Psoas muscle (tissue), 8 donors: Measurements from ENCODE around the gene MEIS2. TPM values are rescaled to one million over a fixed set of nuclear protein-coding genes. Genes with fewer than 3 reads are reported as not detected.

ENCODE experiments used
- ATAC-seq, 4 donors: fragments of 200-7000 bp; cut with Tn5 transposase; one replicate each; pipeline ENCODE4 v1.9.1; 2020; ENCODE audit warnings: moderate library complexity in 3 of 4, mild to moderate bottlenecking in 2 of 4
- DNase-seq, 2 donors: peaks; one replicate each; pipeline ENCODE4 v3.0.0-alpha.2; 2020
- H3K27ac ChIP-seq: fragments of 200-600 bp; one replicate; pipeline ENCODE4 v1.8.0; 2022
- H3K27me3 ChIP-seq, 3 donors: fragments of 200-600 bp in 1 of 3; one replicate each; pipeline versions ENCODE4 v1.6.1 to v1.8.0; 2013 to 2022; ENCODE audit warnings: low read length in 2 of 3, mild to moderate bottlenecking in 2 of 3, moderate library complexity in 1 of 3; ENCODE audit not compliant: insufficient read depth in 3 of 3
- H3K36me3 ChIP-seq, 2 donors: fragments of 200-600 bp in 1 of 2; one replicate each; pipeline versions ENCODE4 v1.6.1 to v1.8.0; 2013 to 2022; ENCODE audit warnings: low read depth in 1 of 2, mild to moderate bottlenecking in 1 of 2, moderate library complexity in 1 of 2; ENCODE audit not compliant: insufficient read depth in 1 of 2
- H3K4me1 ChIP-seq: fragments of 200-600 bp; one replicate; pipeline ENCODE4 v1.8.0; 2022
- H3K4me3 ChIP-seq: fragments of 200-600 bp; one replicate; pipeline ENCODE4 v1.8.0; 2022; ENCODE audit warnings: mild to moderate bottlenecking
- H3K9me3 ChIP-seq: fragments of 200-600 bp; one replicate; pipeline ENCODE4 v1.8.0; 2022
- CTCF ChIP-seq: fragments of 200-600 bp; IDR thresholded peaks from one replicate; pipeline ENCODE4 v1.8.0; 2022; ENCODE audit warnings: antibody characterized with exemption
- WGBS, 3 donors: extraction: QIAGEN DNeasy Blood & Tissue Kit; methylation state at CpG; one replicate each; pipeline versions ENCODE4 v1.1.6 to v1.1.7; 2013; 5-methylcytosine and 5-hydroxymethylcytosine counted together
- intact Hi-C, 2 donors: fragments of 100-400 bp; cut with DNase I; formaldehyde crosslinking; loops; one replicate each; pipeline versions ENCODE4 v1.11.0 to v1.14.2; 2022
- polyA plus RNA-seq, 3 donors: library from polyadenylated mRNA; stranded (reverse); fragments of 200-250 nt; gene quantifications; one replicate each; pipeline ENCODE4 v1.2.3, GENCODE V29; 2013
- total RNA-seq, 4 donors: library from RNA; stranded (reverse); fragmentation: NEBNext Ultra II Directional in 2 of 4; extraction: Animal tissue kit (Norgen Biotek cat#: 25700) in 2 of 4; gene quantifications; one replicate each; pipeline versions ENCODE4 v1.2.1 to v1.2.4, GENCODE V29; 2021 to 2023
- donor health status: healthy with polysubstance abuse.
- donor health status: DM: no; HTN: no; CAD: no; lungs with moderate emphysema.
- donor health status: Bipolar disorder and iron deficiency.
- donor health status: healthy.
- donor health status: DM: yes; HTN: yes; CAD: no.
- donor health status: DM: no; HTN: no; CAD: no.
- donor health status: DM: no; HTN: no; CAD: no.
- donor health status: DM: yes; HTN: yes; CAD: no.

MEIS2 gene
- total and polyA plus RNA-seq, 7 donors: 0.42 to 24.3 (median 1.9) TPM

GRCh38 chr15:36914466-36914865, 185.9 kb downstream of the MEIS2 start:
- no peaks in the 10 kb centered on the region for H3K9me3 ChIP-seq
- 29 to 42% (median 38%) methylated on average over 4 of the region's 4 CpGs for WGBS, 3 donors
- H3K4me1 ChIP-seq: no peaks in the 10 kb centered on the region
- ATAC-seq (no peak), DNase-seq (no peak)
- H3K27me3 ChIP-seq: no peaks in the 10 kb centered on the region
- TF ChIP-seq CTCF: no peak
- H3K27ac ChIP-seq: no peak overlapping the region
- H3K4me3 ChIP-seq: no peak overlapping the region
- H3K36me3 ChIP-seq: no peaks in the 10 kb centered on the region
- intact Hi-C loops: no loop called here

DNA sequence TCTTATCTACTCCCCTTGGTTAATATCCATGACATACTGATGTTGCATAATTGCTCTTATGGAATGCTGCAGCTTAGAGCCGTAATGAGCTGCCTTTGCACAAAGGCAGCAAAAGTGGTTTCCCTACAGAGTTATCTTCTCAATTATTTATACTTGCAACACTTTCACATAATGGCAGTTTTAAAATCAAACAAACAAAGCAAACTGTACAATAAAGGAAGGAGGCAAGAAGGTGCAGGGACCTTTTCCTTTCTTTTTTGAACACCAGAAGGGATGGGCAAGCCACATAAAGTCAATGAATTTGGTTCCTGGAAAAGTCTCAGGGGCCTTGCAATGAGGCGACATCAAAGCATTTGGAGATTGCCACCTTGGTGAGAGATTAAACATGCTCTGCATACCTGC, 188.0 kb downstream of the MEIS2 start:
- no peaks in the 10 kb centered on the region for H3K27me3 ChIP-seq
- ATAC-seq (no peak), DNase-seq (no peak)
- H3K4me3 ChIP-seq: no peak overlapping the region
- H3K27ac ChIP-seq: no peak overlapping the region
- H3K9me3 ChIP-seq: no peaks in the 10 kb centered on the region
- TF ChIP-seq CTCF: no peak
- intact Hi-C loops: no loop called here
- H3K4me1 ChIP-seq: no peaks in the 10 kb centered on the region
- 84 to 95% (median 84%) methylated on average over 2 of the region's 2 CpGs for WGBS, 3 donors
- no peaks in the 10 kb centered on the region for H3K36me3 ChIP-seq

DNA sequence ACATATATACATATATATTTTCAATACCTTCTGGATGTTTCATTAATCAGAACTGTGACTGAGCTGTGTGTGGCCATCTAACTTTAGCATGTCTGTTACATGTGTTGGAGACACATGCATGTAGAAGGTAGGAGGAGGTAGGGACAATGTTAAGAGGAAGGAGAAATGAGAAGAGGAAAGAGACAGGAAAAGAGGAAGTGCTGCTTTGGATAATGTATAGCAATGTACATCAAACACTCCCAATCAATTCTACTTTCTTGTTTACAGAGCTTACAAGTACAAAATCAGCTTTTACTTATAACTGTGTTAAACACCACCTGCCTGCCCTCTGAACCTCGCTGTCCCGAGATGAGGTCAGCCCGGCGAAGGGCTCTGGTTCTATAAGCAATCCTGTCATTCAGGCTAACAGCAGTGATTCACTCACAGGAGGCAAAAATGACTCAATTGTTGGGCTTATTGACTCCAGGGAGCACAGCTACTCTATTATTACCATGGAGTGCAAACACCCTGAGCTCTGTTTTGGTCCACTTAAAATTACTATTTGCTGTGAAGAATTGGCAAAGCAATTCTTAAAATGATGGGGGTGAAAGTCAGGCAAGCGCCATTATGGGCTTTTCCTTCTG, 188.9 kb downstream of the MEIS2 start:
- H3K4me3 ChIP-seq: no peak overlapping the region
- no peaks in the 10 kb centered on the region for H3K4me1 ChIP-seq
- intact Hi-C loops: no loop called here
- H3K36me3 ChIP-seq: no peaks in the 10 kb centered on the region
- no peaks in the 10 kb centered on the region for H3K27me3 ChIP-seq
- no peaks in the 10 kb centered on the region for H3K9me3 ChIP-seq
- DNase-seq (no peak), ATAC-seq (no peak)
- 67 to 80% (median 73%) methylated on average over 5 of the region's 5 CpGs for WGBS, 3 donors
- no peak for TF ChIP-seq CTCF
- no peak overlapping the region for H3K27ac ChIP-seq

GRCh38 chr15:36908991-36909390, 191.4 kb downstream of the MEIS2 start:
- ATAC-seq (no peak), DNase-seq (no peak)
- Histone ChIP-seq H3K27ac (no peak overlapping the region), H3K4me3 (no peak overlapping the region), H3K36me3 (no peaks in the 10 kb centered on the region), H3K4me1 (no peaks in the 10 kb centered on the region), H3K27me3 (no peaks in the 10 kb centered on the region), H3K9me3 (no peaks in the 10 kb centered on the region)
- intact Hi-C loops: no loop called here
- WGBS, 3 donors: 79 to 85% (median 81%) methylated on average over 4 of the region's 4 CpGs
- TF ChIP-seq CTCF: no peak

- Histone ChIP-seq H3K27me3 (no peaks in the 10 kb centered on the region), H3K4me3 (no peak overlapping the region), H3K9me3 (no peaks in the 10 kb centered on the region), H3K27ac (no peak overlapping the region), H3K36me3 (no peaks in the 10 kb centered on the region), H3K4me1 (no peaks in the 10 kb centered on the region)
- ATAC-seq (no peak), DNase-seq (no peak)
- 48 to 64% (median 60%) methylated on average over 3 of the region's 3 CpGs for WGBS, 3 donors
- intact Hi-C loops: no loop called here
- no peak for TF ChIP-seq CTCF
Observed at GRCh38 chr15:36907295-36907694, 193.1 kb downstream of the MEIS2 start.
